Mammary epithelial cell (primary cell): ENCODE data around the gene SLC8A1.

Experiments
- EZH2 ChIP-seq: IDR thresholded peaks from 2 replicates; pipeline ENCODE4 v1.6.1; 2012; ENCODE audit warnings: low read length, inconsistent platforms, borderline replicate concordance
- TF ChIP-seq, protein P1 (sequence below), 2 donors: IDR thresholded peaks in 1 of 2; conservative IDR thresholded peaks in 1 of 2; 2 replicates each; pipeline ENCODE4 v1.5.1; 2011 to 2012; ENCODE audit warnings: inconsistent platforms in 2 of 2, low read length in 2 of 2, mild to moderate bottlenecking in 2 of 2, control low read depth in 1 of 2, low read depth in 1 of 2; ENCODE audit not compliant: insufficient read depth in 1 of 2; ENCODE audit errors: extremely low read depth in 1 of 2

DNA sequence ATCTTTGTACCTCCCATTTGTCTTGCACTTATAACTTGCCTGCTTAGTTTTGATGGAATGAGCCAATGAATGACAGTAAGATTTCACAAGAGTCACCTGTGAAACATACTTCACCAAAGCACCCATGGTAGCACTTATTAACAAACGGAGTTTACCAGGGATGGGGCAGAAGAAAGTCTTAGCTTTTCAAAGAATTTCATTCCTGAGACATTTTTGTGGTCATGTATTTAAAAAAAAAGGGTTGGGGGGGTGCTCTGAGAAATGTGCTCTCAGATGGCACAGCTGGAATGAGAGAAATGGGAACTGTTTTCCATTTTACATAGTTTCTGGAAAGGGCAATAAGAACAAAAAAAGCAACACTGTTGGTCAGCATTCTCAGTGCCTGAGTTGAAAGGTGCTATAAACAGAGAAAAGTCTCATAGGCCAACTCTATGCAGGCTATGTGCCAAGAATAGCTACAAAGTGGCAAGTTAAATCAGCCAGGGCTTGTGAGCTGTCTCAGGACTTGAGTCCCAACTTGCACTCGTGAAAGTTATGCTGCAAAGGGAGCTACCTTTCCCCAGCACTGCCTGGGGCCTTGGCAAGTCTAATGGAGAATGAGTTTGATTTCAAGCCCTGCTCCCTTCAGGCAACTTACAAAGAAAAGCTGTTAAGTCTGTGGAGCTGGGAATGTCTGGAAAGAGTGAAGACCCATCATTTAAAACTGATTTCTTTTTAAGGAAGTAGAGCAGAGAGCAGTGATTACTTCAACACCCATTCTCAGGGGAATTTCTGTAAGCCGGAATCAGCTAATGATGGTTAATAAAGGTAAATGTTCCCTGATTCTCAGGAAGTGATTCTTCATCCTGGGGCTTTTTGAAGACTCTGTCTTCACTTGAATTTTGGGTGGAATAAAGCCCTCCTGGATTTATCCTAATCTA is 170.6 kb downstream of the SLC8A1 start:
- TF ChIP-seq, protein P1, sequence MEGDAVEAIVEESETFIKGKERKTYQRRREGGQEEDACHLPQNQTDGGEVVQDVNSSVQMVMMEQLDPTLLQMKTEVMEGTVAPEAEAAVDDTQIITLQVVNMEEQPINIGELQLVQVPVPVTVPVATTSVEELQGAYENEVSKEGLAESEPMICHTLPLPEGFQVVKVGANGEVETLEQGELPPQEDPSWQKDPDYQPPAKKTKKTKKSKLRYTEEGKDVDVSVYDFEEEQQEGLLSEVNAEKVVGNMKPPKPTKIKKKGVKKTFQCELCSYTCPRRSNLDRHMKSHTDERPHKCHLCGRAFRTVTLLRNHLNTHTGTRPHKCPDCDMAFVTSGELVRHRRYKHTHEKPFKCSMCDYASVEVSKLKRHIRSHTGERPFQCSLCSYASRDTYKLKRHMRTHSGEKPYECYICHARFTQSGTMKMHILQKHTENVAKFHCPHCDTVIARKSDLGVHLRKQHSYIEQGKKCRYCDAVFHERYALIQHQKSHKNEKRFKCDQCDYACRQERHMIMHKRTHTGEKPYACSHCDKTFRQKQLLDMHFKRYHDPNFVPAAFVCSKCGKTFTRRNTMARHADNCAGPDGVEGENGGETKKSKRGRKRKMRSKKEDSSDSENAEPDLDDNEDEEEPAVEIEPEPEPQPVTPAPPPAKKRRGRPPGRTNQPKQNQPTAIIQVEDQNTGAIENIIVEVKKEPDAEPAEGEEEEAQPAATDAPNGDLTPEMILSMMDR (conservative IDR thresholded peaks at IDR 0.05 in 1 of 2, IDR thresholded peaks at IDR 0.05 in 1 of 2; ENCODE audit: extremely low read depth in 1 of 2, insufficient read depth in 1 of 2, low read depth in 1 of 2, low read length in 2 of 2), result no peak
- no peak for TF ChIP-seq EZH2
